OCI-LY3 (cell line): ENCODE data around the gene ZNF74.

Experiments used
- CTCF ChIP-seq: fragments of 200-600, 300-600 bp; sonication (generic); IDR thresholded peaks from 2 replicates; pipeline ENCODE4 v1.5.1; 2014; ENCODE audit warnings: antibody characterized with exemption, low read length, low read depth
- EZH2phosphoT487 ChIP-seq: fragments of 200-600 bp; shearing (Covaris generic); IDR thresholded peaks from 2 replicates; pipeline ENCODE4 v1.6.1; 2018; ENCODE audit warnings: antibody characterized with exemption, mixed run types, low read depth

- TF ChIP-seq CTCF (no peak), EZH2phosphoT487 (no peak)
Measured at GRCh38 chr22:20397498-20397897, 3.5 kb downstream of the ZNF74 start.
